ENCODE results near the gene ANKDD1A. TPM values are rescaled to one million over a fixed set of nuclear protein-coding genes. Genes with fewer than 3 reads are reported as not detected.

The ANKDD1A gene
- total and polyA plus RNA-seq, 7 experiments from 2014 or later = 0.20 to 9.3 (median 3.4) TPM

DNA sequence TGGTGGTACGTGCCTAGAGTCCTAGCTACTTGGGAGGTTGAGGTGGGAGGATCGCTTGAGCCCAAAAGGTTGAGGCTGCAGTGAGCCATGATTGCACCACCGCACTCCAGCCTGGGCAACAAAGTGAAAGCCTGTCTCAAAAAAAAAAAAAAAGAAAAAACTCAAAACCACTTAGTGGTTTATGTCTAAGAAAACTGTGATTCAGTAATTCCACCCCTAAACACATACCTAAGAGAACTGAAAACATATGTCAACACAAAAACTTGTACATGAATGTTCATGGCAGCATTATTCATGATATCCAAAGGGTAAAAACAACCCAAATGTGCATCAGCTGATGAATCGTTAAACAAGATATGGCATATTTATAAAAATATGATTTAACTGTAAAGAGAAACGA is 63.7 kb downstream of the ANKDD1A start:
- CTCF ChIA-PET = no interaction called here
- no peak for ATAC-seq
- no peaks in the 10 kb centered on the region for H3K27me3 Mint-ChIP-seq
- no peak overlapping the region for H3K27ac Mint-ChIP-seq
- Histone ChIP-seq H3K27ac (ENCODE audit: low read depth, low read length) (no peak overlapping the region), H3K27me3 (ENCODE audit: control insufficient read depth in 2 of 2, insufficient read depth in 2 of 2, low read length in 2 of 2) (no peaks in the 10 kb centered on the region), H3K4me1 (ENCODE audit: control insufficient read depth in 2 of 2, insufficient read depth in 2 of 2, low read length in 2 of 2) (no peaks in the 10 kb centered on the region), H3K9me3 (ENCODE audit: control insufficient read depth in 2 of 3, low read length in 3 of 3) (no peaks in the 10 kb centered on the region), H3K36me3 (ENCODE audit: control insufficient read depth in 2 of 3, insufficient read depth in 3 of 3, low read length in 3 of 3) (peaks cover 10 to 68% (median 21%) of the 10 kb centered on the region in 3 experiments), H3K4me3 (ENCODE audit: low read length) (no peak overlapping the region)
- intact Hi-C loops (cut with micrococcal nuclease) = no loop called here
- H3K4me3 Mint-ChIP-seq = no peak overlapping the region
- H3K9me3 Mint-ChIP-seq = no peaks in the 10 kb centered on the region
- POLR2A ChIA-PET = no interaction called here
- no peak for DNase-seq
- peaks cover 9 to 33% (median 15%) of the 10 kb centered on the region in 5 donors for H3K36me3 Mint-ChIP-seq
- H3K4me1 Mint-ChIP-seq = peaks cover 0 to 7% (median 0%) of the 10 kb centered on the region in 7 donors

DNA sequence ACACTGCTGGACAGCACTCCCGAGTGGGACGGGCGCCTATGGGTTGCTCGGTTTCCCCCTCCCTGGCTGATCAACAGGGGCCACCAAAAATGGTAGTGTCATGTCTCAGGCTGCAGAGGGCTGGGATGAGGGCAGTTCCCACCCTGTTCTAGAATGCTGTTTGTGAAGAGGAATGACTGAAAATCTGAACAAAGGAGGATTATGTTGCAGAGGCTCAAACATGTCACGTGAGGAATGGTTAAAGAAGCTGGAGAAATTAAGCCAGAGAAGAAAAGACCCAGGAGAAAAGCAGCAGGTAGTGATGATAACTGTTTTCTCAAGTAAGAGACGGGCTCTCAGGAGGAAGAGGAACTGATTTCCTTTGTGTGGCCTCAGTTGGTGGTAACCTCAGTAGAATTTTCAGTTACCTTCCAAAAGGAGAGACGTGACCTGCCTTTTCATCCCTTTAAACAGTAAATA is 67.6 kb downstream of the ANKDD1A start:
- H3K27me3 Mint-ChIP-seq = no peaks in the 10 kb centered on the region
- POLR2A ChIA-PET = no interaction called here
- ATAC-seq = no peak
- Histone ChIP-seq H3K9me3 (ENCODE audit: control insufficient read depth in 2 of 3, low read length in 3 of 3) (no peaks in the 10 kb centered on the region), H3K27me3 (ENCODE audit: control insufficient read depth in 2 of 2, insufficient read depth in 2 of 2, low read length in 2 of 2) (no peaks in the 10 kb centered on the region), H3K4me1 (ENCODE audit: control insufficient read depth in 2 of 2, insufficient read depth in 2 of 2, low read length in 2 of 2) (peaks cover 0 to 2% of the 10 kb centered on the region in 2 donors), H3K27ac (ENCODE audit: low read depth, low read length) (no peak overlapping the region), H3K36me3 (ENCODE audit: control insufficient read depth in 2 of 3, insufficient read depth in 3 of 3, low read length in 3 of 3) (peaks cover 5 to 44% (median 10%) of the 10 kb centered on the region in 3 experiments), H3K4me3 (ENCODE audit: low read length) (no peak overlapping the region)
- peaks cover 4 to 16% (median 9%) of the 10 kb centered on the region in 7 donors for H3K4me1 Mint-ChIP-seq
- H3K9me3 Mint-ChIP-seq = no peaks in the 10 kb centered on the region
- peaks cover 5 to 37% (median 9%) of the 10 kb centered on the region in 5 donors for H3K36me3 Mint-ChIP-seq
- intact Hi-C loops (cut with micrococcal nuclease) = no loop called here
- CTCF ChIA-PET = interaction anchor here (0.8 kb wide), 1 partner anchor 12 kb away, joined by 6 read pairs; no protein-coding TSS in a partner anchor
- no peak overlapping the region for H3K4me3 Mint-ChIP-seq
- H3K27ac Mint-ChIP-seq = peak overlapping the region in 3 of 9 donors; percentile 0 to 43 (median 38)
- no peak for DNase-seq

DNA sequence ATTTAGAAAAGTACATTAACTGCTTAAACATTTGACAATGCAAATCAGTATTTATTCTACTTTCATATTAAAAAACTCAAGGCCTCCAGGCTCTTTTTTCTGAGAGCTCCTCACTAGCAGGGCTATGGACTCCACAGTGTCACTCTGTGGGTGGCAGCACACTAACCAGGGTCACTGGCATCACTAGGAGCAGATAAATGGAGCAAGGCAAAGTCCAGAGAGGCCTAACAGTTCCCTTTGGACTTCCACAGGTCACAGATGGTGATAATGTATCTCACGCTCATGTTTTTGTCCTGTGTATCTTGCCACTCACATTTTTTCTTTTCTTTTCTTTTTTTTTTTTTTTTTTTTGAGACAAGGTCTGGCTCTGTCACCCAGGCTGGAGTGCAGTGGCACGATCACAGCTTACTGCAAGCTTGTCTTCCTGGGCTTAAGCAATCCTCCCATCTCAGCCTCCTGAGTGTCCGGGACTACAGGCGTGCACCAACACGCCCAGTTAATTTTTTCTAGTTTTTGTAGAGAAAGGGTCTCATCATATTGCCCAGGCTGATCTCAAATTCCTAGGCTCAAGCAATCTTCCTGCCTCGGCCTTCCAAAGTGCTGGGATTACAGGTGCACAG is 70.2 kb downstream of the ANKDD1A start:
- Histone ChIP-seq H3K9me3 (ENCODE audit: control insufficient read depth in 2 of 3, low read length in 3 of 3) (no peaks in the 10 kb centered on the region), H3K4me3 (ENCODE audit: low read length) (no peak overlapping the region), H3K27ac (ENCODE audit: low read depth, low read length) (no peak overlapping the region), H3K27me3 (ENCODE audit: control insufficient read depth in 2 of 2, insufficient read depth in 2 of 2, low read length in 2 of 2) (no peaks in the 10 kb centered on the region), H3K4me1 (ENCODE audit: control insufficient read depth in 2 of 2, insufficient read depth in 2 of 2, low read length in 2 of 2) (peaks cover 0 to 15% of the 10 kb centered on the region in 2 donors), H3K36me3 (ENCODE audit: control insufficient read depth in 2 of 3, insufficient read depth in 3 of 3, low read length in 3 of 3) (peaks cover 0 to 25% (median 10%) of the 10 kb centered on the region in 3 experiments)
- no peak for DNase-seq
- ChIA-PET POLR2A (no interaction called here), CTCF (interaction anchor here (0.7 kb wide), 1 partner anchor 180 kb away, joined by 4 read pairs; no protein-coding TSS in a partner anchor)
- intact Hi-C loops (cut with micrococcal nuclease) = loop anchor here in 1 of 2 donors (10.0 kb wide), 1 partner anchor 1523 kb away; the partner anchor contains the start of genes RPL4 and ZWILCH
- no peaks in the 10 kb centered on the region for H3K27me3 Mint-ChIP-seq
- peaks cover 0 to 32% (median 10%) of the 10 kb centered on the region in 5 donors for H3K36me3 Mint-ChIP-seq
- peaks cover 20 to 33% (median 26%) of the 10 kb centered on the region in 7 donors for H3K4me1 Mint-ChIP-seq
- no peak for ATAC-seq
- H3K9me3 Mint-ChIP-seq = no peaks in the 10 kb centered on the region
- no peak overlapping the region for H3K4me3 Mint-ChIP-seq
- H3K27ac Mint-ChIP-seq = no peak overlapping the region

- ATAC-seq = no peak
- CTCF ChIA-PET = no interaction called here
- no peak for DNase-seq
- Mint-ChIP-seq H3K9me3 (no peaks in the 10 kb centered on the region), H3K4me1 (peaks cover 24 to 39% (median 31%) of the 10 kb centered on the region in 7 donors), H3K27me3 (no peaks in the 10 kb centered on the region), H3K4me3 (no peak overlapping the region), H3K27ac (no peak overlapping the region), H3K36me3 (peaks cover 0 to 35% (median 7%) of the 10 kb centered on the region in 5 donors)
- POLR2A ChIA-PET = no interaction called here
- intact Hi-C loops (cut with micrococcal nuclease) = loop anchor here in 1 of 2 donors (10.0 kb wide), 1 partner anchor 1522 kb away; the partner anchor contains the start of genes RPL4 and ZWILCH
- H3K27ac ChIP-seq (ENCODE audit: low read depth, low read length) = no peak overlapping the region
- H3K9me3 ChIP-seq (ENCODE audit: control insufficient read depth in 2 of 3, low read length in 3 of 3) = no peaks in the 10 kb centered on the region
- no peaks in the 10 kb centered on the region for H3K27me3 ChIP-seq (ENCODE audit: control insufficient read depth in 2 of 2, insufficient read depth in 2 of 2, low read length in 2 of 2)
- H3K36me3 ChIP-seq (ENCODE audit: control insufficient read depth in 2 of 3, insufficient read depth in 3 of 3, low read length in 3 of 3) = peaks cover 0 to 19% (median 10%) of the 10 kb centered on the region in 3 experiments
- no peak overlapping the region for H3K4me3 ChIP-seq (ENCODE audit: low read length)
- H3K4me1 ChIP-seq (ENCODE audit: control insufficient read depth in 2 of 2, insufficient read depth in 2 of 2, low read length in 2 of 2) = peaks cover 0 to 20% of the 10 kb centered on the region in 2 donors
Observed at GRCh38 chr15:64982472-64982871, 70.8 kb downstream of the ANKDD1A start.

DNA sequence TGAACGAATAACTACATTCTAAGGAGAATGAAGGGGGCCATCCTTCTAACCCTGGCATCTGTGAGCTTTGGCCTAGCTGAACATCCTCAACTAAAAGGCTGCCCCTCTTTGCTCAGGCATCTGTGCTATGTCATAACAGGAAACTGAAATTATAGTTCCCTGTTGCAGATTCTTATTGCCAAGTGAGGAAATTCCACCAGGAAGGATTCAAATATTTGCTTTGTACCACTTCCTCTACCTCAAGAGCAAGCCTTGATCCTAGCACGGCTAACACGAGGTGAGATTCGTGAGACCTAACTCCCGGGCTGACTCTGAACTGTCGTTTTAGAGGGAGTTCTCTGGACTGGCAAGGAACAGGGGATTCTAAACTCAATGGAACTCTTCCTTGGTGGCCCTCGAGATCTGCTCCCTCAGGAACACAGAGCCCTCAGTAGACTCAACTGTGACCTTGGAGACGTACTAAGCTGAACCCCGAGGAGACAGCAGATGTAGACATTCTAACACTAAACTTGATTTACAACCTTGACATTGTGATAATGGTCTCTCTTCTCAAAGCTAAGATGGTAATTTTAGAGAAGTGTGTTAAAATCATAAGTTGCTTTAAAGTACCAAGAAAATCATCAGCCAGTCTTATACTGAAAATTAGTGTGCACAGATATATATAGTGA is 73.8 kb downstream of the ANKDD1A start:
- no peaks in the 10 kb centered on the region for H3K27me3 ChIP-seq (ENCODE audit: control insufficient read depth in 2 of 2, insufficient read depth in 2 of 2, low read length in 2 of 2)
- ATAC-seq = no peak
- H3K4me1 ChIP-seq (ENCODE audit: control insufficient read depth in 2 of 2, insufficient read depth in 2 of 2, low read length in 2 of 2) = peaks cover 0 to 24% of the 10 kb centered on the region in 2 donors
- peaks cover 0 to 7% (median 0%) of the 10 kb centered on the region in 3 experiments for H3K36me3 ChIP-seq (ENCODE audit: control insufficient read depth in 2 of 3, insufficient read depth in 3 of 3, low read length in 3 of 3)
- Mint-ChIP-seq H3K27me3 (no peaks in the 10 kb centered on the region), H3K27ac (peak overlapping the region in 6 of 9 donors; percentile 18 to 65 (median 43)), H3K9me3 (no peaks in the 10 kb centered on the region), H3K4me1 (peaks cover 35 to 61% (median 52%) of the 10 kb centered on the region in 7 donors), H3K4me3 (peak overlapping the region in 3 of 10 donors; percentile 7 to 44 (median 30)), H3K36me3 (peaks cover 0 to 17% (median 5%) of the 10 kb centered on the region in 5 donors)
- no peak for DNase-seq
- no peak overlapping the region for H3K27ac ChIP-seq (ENCODE audit: low read depth, low read length)
- POLR2A ChIA-PET = interaction anchor here (1.0 kb wide), 1 partner anchor 312 kb away, joined by 3 read pairs; no protein-coding TSS in a partner anchor
- CTCF ChIA-PET = no interaction called here
- H3K9me3 ChIP-seq (ENCODE audit: control insufficient read depth in 2 of 3, low read length in 3 of 3) = no peaks in the 10 kb centered on the region
- no peak overlapping the region for H3K4me3 ChIP-seq (ENCODE audit: low read length)
- intact Hi-C loops (cut with micrococcal nuclease) = loop anchor here (5.0 to 10.0 kb wide), 4 partner anchors 143 to 1519 kb away; partner anchors contain the start of genes PARP16 (in 1 of the 2), PLEKHO2 (in 1 of the 2), PPIB (in 1 of the 2) and RPL4 (in 1 of the 2)

- H3K9me3 ChIP-seq (ENCODE audit: control insufficient read depth in 2 of 3, low read length in 3 of 3) = no peaks in the 10 kb centered on the region
- no peak overlapping the region for H3K27ac ChIP-seq (ENCODE audit: low read depth, low read length)
- ChIA-PET POLR2A (interaction anchor here (0.9 kb wide), 1 partner anchor 15 kb away, joined by 5 read pairs; no protein-coding TSS in a partner anchor), CTCF (no interaction called here)
- Mint-ChIP-seq H3K9me3 (no peaks in the 10 kb centered on the region), H3K27me3 (no peaks in the 10 kb centered on the region), H3K4me1 (peaks cover 35 to 65% (median 55%) of the 10 kb centered on the region in 7 donors), H3K36me3 (peaks cover 0 to 11% (median 5%) of the 10 kb centered on the region in 5 donors), H3K4me3 (peak overlapping the region in 6 of 10 donors; percentile 8 to 61 (median 26)), H3K27ac (peak overlapping the region in 3 of 9 donors; percentile 12 to 55 (median 20))
- DNase-seq (no peak), ATAC-seq (no peak)
- H3K27me3 ChIP-seq (ENCODE audit: control insufficient read depth in 2 of 2, insufficient read depth in 2 of 2, low read length in 2 of 2) = no peaks in the 10 kb centered on the region
- peaks cover 0 to 4% (median 0%) of the 10 kb centered on the region in 3 experiments for H3K36me3 ChIP-seq (ENCODE audit: control insufficient read depth in 2 of 3, insufficient read depth in 3 of 3, low read length in 3 of 3)
- no peak overlapping the region for H3K4me3 ChIP-seq (ENCODE audit: low read length)
- H3K4me1 ChIP-seq (ENCODE audit: control insufficient read depth in 2 of 2, insufficient read depth in 2 of 2, low read length in 2 of 2) = peaks cover 0 to 24% of the 10 kb centered on the region in 2 donors
- intact Hi-C loops (cut with micrococcal nuclease) = loop anchor here (5.0 to 10.0 kb wide), 4 partner anchors 145 to 1518 kb away; partner anchors contain the start of genes PARP16 (in 1 of the 2), PLEKHO2 (in 1 of the 2), PPIB (in 1 of the 2) and RPL4 (in 1 of the 2)
Observed at GRCh38 chr15:64987136-64987535, 75.4 kb downstream of the ANKDD1A start.
